ELF-1 (cell line): ENCODE measurements around the gene AK1.
"Not testable (repeated sequence)": the region's sequence is repeated elsewhere in the genome, so short reads cannot be mapped to it uniquely, and the experiment has no call there.

Experiments used
- DNase-seq: peaks from one replicate; pipeline ENCODE4 v3.0.0-alpha.2; 2016; ENCODE audit warnings: low read depth, low spot score

Gene AK1

DNA sequence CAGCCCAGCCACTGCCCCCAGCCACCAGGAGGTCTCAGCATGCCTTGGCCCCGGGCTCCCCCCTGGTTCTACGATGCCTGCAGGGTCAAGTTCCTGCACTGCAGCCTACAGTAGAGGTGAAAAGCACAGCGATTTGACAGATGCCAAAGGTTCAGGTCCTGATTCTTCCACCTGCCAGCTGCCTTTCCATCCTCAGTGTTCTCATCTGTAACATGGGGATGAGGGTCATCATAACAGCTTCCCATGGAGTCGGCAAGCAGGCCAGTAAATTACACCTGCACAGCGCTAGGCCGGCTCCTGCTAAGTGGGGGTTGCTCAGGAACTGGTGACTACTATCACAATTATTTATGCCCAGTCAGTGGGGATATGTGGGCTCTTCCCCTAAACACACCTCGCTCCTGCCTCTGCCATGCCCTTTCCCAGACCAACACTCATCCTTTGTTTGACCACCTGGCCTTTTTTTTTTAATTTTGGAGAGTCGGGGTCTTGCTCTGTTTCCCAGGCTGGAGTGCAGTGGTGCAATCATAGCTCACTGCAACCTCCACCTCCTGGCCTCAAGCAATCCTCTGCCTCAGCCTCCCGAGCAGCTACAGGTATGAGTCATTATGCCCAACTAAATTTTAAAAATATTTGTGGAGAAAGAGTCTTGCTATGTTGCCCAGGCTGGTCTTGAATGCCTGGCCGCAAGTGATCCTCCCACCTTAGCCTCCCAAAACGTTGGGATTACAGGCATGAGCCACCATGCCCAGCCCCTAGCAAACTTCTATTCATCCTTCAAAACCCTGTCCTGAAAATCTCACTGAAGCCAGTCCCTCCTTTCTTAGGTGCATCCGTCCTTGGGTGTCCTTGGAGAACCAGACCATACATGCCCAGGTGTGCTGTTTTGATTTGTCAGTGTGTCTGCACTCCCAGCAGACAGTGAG lies 29.4 kb downstream of the AK1 start:
- no peak for DNase-seq

DNA sequence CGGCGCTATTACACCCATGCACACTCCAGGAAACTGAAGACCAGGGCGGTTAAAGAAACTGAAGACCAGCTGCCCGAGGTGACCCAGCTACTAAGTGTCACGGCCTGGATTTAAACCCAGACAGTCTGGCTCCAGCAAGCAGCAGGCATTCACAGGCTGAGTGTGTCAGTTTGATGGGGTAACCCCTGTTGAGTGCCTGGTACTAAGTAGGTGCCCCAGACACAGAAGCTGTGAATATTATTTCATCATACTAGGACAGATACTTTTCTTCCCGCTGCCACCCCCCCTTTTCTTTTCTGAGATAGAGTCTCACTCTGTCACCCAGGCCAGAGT lies 30.3 kb downstream of the AK1 start:
- DNase-seq: no peak

DNA sequence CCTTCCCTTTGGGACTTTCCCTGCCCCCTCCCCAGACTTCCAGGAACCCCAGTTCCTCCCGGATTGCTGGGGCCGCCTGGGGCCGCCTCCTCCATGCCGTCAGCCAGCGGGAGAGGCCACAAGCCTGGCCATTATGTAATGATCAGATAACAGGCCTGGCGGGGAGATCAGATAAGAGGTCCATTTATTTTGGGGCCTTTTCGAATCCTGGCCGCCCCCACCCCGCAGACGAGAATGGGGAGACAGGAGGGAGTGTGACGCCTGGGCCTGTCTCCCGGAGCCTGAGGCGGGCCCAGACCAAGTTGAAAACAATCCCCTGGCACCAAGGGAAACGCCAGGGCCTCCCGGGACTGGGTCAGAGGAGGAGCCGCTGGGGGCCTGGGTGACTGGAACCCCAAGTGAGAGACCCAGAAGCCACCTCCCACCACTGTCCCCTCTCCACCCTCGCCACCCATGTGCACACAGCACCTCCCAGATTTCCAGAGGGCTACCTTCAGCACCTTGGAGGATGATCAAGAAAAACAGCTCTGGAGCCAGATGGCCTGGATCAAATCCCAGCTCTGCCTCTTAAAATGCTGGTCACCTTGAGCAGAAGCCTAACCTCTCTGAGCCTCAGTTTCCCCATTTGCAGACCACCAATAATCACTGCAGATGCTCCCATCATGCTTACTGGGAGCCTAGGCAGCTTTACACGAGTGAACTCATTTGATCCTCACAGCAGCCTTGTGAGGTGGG lies 30.9 kb downstream of the AK1 start:
- DNase-seq: no peak

GRCh38 chr9:127845619-127846018 lies 31.9 kb downstream of the AK1 start:
- DNase-seq: not testable (repeated sequence)

DNA sequence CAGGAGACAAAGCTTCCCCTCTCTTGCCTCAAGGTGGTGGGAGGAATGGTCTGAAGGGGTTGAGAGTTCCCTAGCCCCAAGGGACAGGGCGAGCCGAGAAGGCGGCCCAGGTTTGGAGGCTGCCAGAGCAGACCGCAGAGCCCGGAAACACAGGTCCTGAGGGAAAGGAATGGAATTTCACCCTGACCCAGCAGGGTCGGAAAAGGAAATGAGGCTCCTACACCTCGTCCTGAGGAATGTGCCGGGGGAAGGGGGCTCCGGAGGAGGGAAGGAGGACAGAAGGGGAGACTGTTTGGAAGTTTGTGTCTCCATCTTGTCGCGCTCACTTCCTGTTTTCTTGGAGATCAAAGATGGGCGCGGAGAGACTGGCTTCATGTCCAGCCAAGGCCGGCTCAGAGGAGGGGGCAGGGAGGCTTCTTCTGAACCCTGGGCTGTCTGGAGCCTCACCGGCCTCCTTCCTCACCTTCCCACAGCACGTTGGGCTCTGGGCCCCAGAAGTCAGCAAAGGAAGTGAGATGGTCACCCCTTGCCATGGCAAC lies 32.6 kb downstream of the AK1 start:
- DNase-seq: peak; percentile 77

GRCh38 chr9:127841087-127841835 lies 36.2 kb downstream of the AK1 start:
- DNase-seq: no peak

DNA sequence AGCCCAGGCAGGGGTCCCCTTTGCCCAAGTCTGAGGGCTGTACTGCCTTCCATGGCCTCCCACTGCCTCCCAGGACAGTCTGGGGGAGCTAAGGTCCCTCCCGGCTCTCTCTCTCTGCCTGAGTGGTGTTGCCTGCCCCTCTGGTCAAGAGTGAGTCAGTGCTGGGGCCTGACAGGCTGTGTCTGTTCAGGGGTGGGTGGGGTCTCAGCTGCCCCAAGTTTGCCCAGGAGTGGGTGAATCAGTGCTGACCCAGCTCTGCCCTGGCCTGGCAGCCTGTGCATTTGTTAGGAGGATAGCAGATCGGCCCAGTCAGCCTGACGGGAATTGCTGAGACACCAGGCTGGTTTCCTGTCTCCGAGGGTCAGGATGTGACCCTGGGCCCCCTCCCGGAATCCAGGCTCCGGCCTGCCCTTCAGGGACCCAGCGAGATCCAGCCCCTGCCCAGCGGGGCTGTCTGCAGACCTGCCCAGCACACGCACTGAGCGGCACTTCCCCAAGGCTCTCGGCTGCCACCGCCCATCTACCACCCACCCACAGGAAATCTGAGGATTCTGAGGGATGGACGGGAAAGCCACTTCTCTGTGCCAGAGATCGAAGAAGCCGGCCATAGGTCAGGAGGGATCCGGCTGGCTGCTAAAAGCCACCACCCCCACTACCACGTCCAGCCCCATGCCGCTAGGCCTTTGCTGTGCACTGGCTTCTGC lies 38.9 kb downstream of the AK1 start:
- DNase-seq: peak; percentile 29

DNA sequence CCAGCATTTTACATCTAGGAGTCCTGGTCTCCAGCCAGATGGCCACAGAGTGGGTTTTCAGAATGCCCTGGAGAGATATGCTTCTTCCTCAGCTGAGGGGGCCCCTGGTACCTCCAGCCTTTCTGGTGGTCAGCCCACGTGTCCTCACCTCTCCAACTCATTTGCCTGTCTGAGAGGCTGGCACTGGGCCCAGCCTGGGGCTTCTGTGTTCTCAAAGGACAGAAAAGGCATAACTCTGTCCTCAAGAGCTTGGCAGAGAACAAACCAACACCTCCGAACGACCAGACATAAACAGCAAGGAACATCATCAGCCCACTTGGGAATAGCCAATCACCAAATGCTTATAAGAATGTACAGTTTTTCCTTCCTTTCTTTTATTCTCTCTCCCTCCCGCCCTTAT lies 40.1 kb downstream of the AK1 start:
- DNase-seq: no peak

GRCh38 chr9:127836561-127836960 lies 40.9 kb downstream of the AK1 start:
- DNase-seq: not testable (repeated sequence)

- DNase-seq: no peak
Measured at GRCh38 chr9:127835991-127836516, 41.4 kb downstream of the AK1 start.

DNA sequence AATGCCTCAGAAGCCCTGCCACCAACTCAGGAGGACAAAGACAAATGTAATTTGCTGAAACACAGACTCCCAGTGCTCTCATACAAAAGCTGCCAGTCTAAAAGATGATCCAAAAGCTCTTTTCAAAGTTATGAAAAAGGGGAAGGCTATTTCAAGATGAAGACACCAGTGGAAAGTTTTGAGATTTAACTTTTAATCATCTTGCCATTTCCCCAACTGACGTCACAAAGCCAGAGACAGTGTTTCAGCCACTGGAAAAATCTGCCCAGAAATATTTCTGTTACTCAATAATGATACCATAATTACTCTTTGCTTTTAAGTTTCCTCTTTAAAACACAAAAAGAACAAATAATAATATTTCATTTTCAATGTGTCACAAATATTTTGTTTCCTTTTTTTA lies 43.9 kb downstream of the AK1 start:
- DNase-seq: no peak

- no peak for DNase-seq
Measured at GRCh38 chr9:127832248-127832647, 45.2 kb downstream of the AK1 start.

DNA sequence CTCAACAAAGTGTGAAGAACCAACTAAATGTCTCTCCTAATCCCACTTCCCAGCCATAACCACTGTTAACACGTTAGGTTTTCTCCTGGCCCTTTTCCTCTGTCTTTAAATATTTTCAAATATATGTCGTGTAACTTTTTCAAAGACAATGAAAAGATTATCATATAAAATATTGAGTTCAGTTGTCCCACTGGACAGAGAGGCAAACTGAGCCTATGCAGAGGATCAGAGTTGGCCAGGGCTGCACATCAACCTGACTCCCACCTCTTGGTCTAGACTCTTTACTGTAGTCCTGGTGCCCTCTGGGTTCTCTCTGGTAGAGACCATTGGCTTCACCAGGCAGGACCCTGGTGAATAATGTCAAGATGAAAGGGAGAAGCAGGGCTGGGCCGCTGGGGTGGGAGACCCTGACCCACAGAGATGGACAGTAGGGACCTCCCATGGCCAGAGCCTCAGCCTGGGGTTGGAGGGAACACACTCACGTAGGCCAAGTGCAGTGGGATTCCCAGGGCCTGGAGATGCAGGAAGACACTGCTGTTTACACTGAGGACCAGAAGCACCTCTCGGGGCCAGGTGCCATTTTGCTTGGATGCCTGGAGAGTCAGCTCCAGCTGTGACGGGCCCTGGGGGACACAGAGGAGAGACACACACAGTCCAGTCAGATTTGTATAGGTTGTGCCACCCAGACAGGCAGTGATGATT lies 48.1 kb downstream of the AK1 start:
- no peak for DNase-seq

DNA sequence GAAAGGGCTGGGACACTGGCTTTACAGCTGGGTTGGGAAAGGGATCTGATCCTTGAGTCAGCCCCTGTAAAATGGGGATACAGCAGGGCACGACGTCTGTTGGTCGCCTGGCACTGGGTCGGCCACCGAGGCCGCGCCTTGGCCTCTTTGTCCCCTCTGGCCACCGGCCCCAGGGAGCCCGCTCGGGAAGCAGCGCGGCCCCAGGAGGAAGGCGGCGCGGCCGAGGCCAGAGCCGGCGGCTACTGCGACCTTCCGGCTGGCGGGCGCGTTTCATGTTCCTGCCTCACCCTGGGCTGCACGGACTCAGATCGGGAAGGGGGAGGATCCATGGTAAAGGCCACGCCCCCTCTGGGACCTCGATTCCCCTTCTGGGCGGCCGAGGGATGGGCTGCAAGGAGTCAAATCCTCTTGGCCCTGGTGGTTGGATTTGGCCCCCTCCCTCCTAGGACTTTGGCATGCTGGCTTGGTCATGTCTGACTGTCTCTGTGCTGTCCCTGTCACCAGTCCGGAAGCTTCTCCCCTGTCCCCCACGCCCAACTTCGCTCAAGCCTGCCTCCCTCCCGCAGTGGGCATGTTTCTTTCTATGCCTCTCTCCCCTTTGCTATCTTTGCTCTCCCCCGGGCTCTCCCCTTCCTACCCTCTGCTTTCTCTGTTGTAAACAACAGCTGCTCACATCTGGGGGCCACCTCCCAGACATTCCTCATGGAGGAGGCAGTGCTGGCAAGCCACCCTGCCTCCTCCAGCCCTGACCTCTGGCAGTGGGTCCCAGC lies 49.0 kb downstream of the AK1 start:
- DNase-seq: peak; percentile 97

DNA sequence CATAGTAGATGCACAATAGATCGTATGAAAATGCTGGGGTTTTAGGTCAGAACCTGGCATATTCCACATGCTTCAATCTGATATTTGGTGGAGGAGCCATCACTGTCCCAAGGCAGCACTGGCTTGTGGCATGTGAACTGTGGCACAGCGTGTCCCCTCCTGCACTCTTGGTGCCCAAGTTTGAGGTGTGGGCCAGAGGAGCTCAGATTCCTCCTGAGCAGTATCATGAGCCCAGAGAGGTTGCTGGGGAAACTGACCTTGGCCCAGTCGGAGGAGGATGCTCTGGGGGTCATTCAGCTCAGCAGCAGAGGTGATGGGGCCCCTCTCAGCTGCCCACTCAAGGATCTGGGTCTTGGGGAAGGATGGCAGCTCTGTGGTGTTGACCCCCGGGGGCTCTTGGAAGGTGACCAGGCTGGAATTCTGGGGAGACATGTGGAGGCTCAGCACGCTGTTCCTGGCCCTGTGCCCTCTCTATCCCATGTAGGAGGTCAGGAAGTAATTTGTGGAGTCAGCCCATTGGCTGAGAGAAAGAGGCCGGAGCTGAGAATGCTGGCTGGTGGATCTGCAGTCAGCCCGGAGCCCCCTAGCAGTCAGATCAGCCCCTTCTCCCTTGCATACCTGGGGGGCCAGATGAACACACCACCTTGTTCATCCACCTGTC lies 51.1 kb downstream of the AK1 start:
- no peak for DNase-seq

GRCh38 chr9:127825319-127826051 lies 52.0 kb downstream of the AK1 start:
- DNase-seq: peak; percentile 74

DNA sequence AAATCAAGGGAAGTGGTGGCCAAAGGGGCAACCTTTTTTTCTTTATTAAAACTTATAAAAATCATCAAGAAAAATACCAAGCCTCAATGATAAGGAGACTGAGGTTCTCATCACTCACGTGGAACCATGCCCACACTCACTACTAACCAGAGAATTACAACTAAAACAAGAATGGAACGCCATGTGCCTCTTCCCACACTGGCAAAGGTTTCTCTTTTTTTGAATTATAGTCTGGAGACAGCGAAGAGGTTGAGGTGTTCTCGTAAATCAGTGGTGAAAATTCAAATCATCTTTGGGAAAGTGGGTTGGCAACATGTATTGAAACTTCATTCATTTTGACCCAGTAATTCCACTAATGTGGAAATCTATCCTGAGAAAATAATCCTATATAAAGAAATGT lies 55.4 kb downstream of the AK1 start:
- no peak for DNase-seq

DNA sequence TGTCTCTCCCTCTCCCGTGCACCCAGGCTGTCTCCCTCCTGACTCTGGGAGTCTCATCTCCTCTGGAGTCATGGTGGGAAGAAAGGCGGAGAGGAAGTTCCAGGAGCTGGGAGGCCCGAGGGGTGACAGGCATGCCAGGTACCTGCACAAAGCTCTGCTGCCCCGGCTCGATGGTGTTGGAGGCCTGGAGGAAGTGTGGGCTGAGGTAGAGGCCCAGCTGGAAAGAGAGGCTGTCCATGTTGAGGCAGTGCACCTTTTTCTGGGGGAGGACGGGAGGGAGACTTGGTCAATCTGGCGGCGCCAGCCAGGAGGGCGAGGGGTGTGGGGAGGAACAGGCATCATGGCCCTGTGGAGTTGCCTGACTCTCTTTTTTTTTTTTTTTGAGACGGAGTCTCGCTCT lies 58.9 kb downstream of the AK1 start:
- DNase-seq: no peak
